Measurements from ENCODE around the gene FAAH.

FAAH gene

GRCh38 chr1:46423574-46424240 is 29.6 kb downstream of the FAAH start:
- no peak for DNase-seq

GRCh38 chr1:46424730-46425129 is 30.6 kb downstream of the FAAH start:
- DNase-seq, result no peak

- DNase-seq, result no peak
These were observed 31.6 kb downstream of the FAAH start for GRCh38 chr1:46425726-46426125.

- no peak for DNase-seq
These were observed 33.4 kb downstream of the FAAH start for GRCh38 chr1:46427541-46427940.

DNA sequence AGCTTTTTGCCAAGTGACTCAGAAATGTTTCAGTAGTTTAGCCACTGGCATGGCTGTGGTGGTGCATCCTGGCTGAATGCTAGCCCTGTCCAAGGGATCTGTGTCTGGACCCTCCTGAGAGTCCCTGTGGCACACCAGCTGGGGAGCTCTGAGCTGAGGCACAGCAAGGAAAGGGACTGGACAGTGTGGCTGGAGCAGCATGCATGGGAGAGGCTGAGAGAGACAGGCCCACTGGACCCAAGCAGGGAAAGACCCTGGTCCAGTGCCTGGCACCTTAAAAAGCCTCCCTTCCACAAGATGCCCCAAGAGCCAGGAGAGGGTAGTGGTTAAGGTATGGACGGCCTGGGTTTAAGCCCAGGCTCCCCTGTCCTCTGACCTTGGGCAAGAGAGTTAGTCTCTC is 35.3 kb downstream of the FAAH start:
- DNase-seq, result no peak

GRCh38 chr1:46431695-46432094 is 37.6 kb downstream of the FAAH start:
- DNase-seq, result no peak

- DNase-seq, result no peak
These were observed 38.7 kb downstream of the FAAH start for GRCh38 chr1:46432781-46433327.

- no peak for DNase-seq
These were observed 40.2 kb downstream of the FAAH start for GRCh38 chr1:46434358-46434757.

DNA sequence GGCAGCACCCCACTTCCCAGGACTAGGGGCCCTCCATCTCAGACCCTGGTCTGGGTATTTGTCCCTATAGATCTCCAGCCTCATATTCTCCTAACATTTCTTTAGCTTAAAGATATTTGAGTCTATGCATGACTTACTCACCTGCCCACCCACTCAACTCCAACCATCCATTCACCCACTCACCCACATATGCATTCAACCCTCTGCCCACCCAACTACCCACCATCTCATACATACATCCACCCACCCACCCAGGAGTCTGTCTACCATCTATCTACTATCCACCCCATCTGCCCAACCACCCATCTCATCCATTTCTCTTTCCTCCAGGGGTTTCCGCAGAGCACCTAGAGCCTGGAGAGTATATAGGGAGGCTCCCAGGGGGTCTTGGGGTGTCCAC is 42.7 kb downstream of the FAAH start:
- DNase-seq, result no peak

- DNase-seq, result no peak
These were observed 43.6 kb downstream of the FAAH start for GRCh38 chr1:46437723-46438122.

DNA sequence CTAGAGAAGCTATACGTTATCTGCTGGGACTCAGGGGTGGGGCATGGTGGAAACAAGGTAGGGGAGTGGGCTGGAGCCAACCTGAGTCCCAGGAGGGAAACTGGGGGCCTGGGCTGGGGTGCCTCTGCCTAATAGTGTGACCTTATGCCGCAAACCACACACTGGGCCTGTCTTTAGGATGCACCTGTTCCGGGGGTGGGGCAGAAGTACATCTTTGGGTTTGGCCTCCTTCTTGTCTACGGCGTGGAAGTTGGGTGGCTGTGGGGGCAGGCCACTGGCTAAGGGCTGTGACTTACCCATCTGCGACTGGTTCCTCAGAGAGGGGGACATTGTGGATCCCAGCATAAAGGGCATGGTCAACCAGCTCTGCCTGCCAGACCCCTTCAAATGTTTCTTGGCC is 44.2 kb downstream of the FAAH start:
- DNase-seq, result no peak

- no peak for DNase-seq
These were observed 46.4 kb downstream of the FAAH start for GRCh38 chr1:46440478-46440877.

GRCh38 chr1:46442317-46443161 is 48.4 kb downstream of the FAAH start:
- DNase-seq, result peak; percentile 93

GRCh38 chr1:46444466-46444865 is 50.3 kb downstream of the FAAH start:
- DNase-seq, result no peak

DNA sequence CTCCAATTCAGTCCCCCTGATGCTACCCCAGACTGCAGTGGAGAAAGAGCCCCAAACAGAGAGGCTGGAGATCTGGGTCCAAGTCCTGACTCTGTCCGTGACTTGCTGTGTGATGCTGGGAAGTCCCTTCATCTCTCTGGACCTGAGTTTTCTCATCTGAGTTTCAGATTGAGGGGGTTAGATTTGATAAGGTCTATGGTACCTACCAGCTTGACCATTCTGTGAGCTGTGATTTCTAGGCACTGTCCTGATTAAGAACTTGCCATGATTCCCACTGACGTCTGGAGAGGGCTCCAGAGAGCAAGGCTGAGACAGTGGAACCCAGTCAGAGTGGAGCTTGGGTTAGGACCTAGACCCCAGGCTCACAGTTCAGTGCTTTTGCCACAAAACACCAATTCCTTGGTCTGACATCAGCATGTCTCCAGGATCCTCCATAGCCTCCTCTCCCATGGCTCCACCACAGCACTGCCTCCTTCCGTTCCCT is 51.7 kb downstream of the FAAH start:
- DNase-seq, result no peak

DNA sequence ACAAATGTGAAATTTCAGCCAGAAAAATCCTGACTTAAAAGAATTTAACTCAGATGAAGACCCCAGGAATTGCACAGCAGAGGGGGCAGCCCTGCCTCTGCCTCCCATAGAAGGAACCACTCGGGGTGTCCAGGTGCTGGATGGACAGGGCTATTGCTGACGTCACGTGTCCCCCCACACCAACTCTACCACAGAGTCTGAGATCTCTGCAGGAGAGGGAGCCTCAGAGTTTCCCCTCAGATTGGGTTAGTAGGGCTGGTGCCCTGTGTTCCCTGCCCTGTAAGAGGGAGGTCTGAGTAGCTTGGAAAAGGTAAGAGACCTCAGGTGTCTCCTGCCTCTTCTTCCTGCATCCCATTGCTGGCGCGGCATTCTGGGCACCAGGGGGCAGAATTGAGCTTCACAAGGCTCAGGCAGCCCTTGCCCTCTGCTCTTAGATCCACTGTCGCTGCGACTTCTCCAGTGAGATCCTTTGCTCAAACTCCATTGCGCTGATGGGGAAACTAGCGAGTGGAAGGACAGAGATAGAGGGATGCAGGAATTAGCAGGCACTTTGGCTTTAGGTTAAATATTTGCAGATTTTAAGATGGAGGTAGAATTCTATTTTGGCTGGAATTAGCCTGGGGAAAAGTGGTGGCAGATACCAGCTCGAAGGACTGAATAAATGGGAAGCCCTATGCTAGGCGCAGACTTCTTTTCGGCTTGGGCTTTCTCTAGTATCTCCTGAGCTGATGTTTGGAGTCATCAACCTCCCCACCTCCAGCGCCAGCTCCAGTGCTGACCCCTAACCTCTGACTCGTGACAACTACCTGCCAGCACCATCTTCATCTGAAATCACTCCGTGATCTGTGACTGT is 52.8 kb downstream of the FAAH start:
- peak; percentile 87 for DNase-seq

- no peak for DNase-seq
These were observed 53.5 kb downstream of the FAAH start for GRCh38 chr1:46447499-46448108.

DNA sequence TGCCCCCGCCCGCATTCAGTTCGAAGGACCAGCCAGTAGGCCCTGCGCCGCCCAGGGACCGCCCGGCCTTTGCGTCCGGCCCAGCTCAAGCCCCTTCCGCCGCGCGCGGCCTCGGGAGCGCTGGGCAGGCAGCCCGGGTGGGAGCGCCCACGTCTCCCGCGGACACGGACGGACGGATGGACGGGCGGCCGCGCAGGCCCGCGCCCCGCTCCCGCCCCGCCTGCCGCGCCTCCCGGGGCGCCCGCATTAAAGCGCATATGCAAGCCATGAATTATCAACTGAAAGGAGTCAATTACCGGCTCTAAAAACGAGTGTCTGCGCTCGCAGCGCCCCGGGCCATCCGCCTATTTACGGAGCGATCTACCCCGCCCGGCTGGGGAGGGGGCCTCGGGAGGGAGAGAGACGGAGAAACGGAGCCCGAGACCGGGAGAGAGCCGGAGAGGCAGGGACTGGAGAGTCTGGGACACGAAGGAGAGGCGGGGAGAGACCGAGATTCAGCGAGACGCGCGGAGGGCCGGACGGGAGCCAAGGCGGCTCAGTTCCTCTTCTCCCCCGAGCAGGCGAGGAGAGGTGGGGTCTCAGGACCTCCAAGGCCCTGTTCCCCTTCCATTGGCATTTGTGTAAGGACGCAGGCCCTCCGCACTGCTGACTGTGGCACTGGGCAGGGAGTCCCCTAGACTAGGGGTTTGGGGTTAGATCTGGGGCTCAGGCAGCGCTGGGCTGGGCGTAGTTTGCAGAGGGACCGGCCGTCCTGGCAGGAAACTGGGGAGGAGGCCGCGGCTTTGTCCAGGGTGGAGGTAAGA is 54.2 kb downstream of the FAAH start:
- DNase-seq, result no peak

GRCh38 chr1:46449223-46450159 is 55.4 kb downstream of the FAAH start:
- no peak for DNase-seq

GRCh38 chr1:46450160-46450517 is 56.0 kb downstream of the FAAH start:
- no peak for DNase-seq

All from retina (tissue), 1 donor.